A549 (cell line): ENCODE results near the gene AP2A2. TPM values are rescaled to one million over a fixed set of nuclear protein-coding genes. Genes with fewer than 3 reads are reported as not detected.

ENCODE experiments used
- ATAC-seq, 2 experiments: fragments of 200-7000 bp in 1 of 2; fragments of >200 bp in 1 of 2; cut with Nextera tagmentation in 1 of 2; cut with Tn5 transposase in 1 of 2; 3 replicates each; pipeline versions ENCODE4 v1.8.0 to v1.9.1; 2018 to 2020; ENCODE audit warnings: mild to moderate bottlenecking in 1 of 2, moderate library complexity in 1 of 2
- CTCF ChIA-PET: fragments of 300-600 bp; sonication (Branson Sonifier 250); formaldehyde crosslinking; extraction: SDS; loops from one replicate; lab custom pipeline; 2021; ENCODE audit warnings: antibody characterized with exemption, inconsistent platforms; lab: Yijun Ruan, JAX
- POLR2A ChIA-PET: fragments of 350-600 bp; formaldehyde crosslinking; extraction: SDS; loops from one replicate; lab custom pipeline; 2021; ENCODE audit warnings: antibody characterized with exemption, inconsistent platforms; lab: Yijun Ruan, JAX
- DNase-seq, 2 experiments: peaks; one replicate each; pipeline versions ENCODE4 v3.0.0 to v3.0.0-alpha.2; 2011 to 2016; ENCODE audit warnings: low read depth in 1 of 2, low spot score in 1 of 2
- FAIRE-seq: peaks from 2 replicates; lab custom pipeline; 2011; peaks lifted over from hg19 to GRCh38; lab: Jason Lieb, UNC
- H3K27ac ChIP-seq, 2 experiments: fragments of >200 bp; sonication (Bioruptor Twin); formaldehyde crosslinking; 3 replicates each; pipeline ENCODE4 v1.5.1; 2016 to 2017
- H3K4me1 ChIP-seq: fragments of >200 bp; sonication (Bioruptor Twin); formaldehyde crosslinking; 3 replicates; pipeline ENCODE4 v1.6.1; 2016
- H3K4me2 ChIP-seq: fragments of >200 bp; sonication (Bioruptor Twin); formaldehyde crosslinking; 3 replicates; pipeline ENCODE4 v1.6.1; 2016
- H3K4me3 ChIP-seq: fragments of >200 bp; sonication (Bioruptor Twin); formaldehyde crosslinking; 3 replicates; pipeline ENCODE4 v1.5.1; 2016
- H3K9me3 ChIP-seq: fragments of >200 bp; sonication (Bioruptor Twin); formaldehyde crosslinking; 3 replicates; pipeline ENCODE4 v1.6.1; 2016
- CBX2 ChIP-seq: fragments of 200-600 bp; sonication (generic); IDR thresholded peaks from 2 replicates; pipeline ENCODE4 v1.6.1; 2016; ENCODE audit warnings: low read depth, mild to moderate bottlenecking, borderline replicate concordance
- HEYL ChIP-seq: fragments of 250-450 bp; sonication (Bioruptor Pico); IDR thresholded peaks from 2 replicates; pipeline ENCODE4 v1.8.0; 2021; ENCODE audit warnings: mild to moderate bottlenecking, moderate library complexity
- HOXA7 ChIP-seq: fragments of 250-450 bp; sonication (Bioruptor Pico); IDR thresholded peaks from 2 replicates; pipeline ENCODE4 v1.5.0; 2020; ENCODE audit warnings: mild to moderate bottlenecking, moderate library complexity
- MAZ ChIP-seq: fragments of 150-350 bp; IDR thresholded peaks from 2 replicates; pipeline ENCODE4 v1.6.1; 2014; ENCODE audit warnings: antibody characterized with exemption, low read depth, low read length, borderline replicate concordance
- MYC ChIP-seq: IDR thresholded peaks from 2 replicates; pipeline ENCODE4 v1.6.1; 2012; ENCODE audit warnings: mild to moderate bottlenecking, inconsistent platforms, low read length, improper control_type of control experiment, borderline replicate concordance
- NFE2L2 ChIP-seq: fragments of 150-350 bp; conservative IDR thresholded peaks from 2 replicates; pipeline ENCODE4 v1.6.1; 2014; ENCODE audit warnings: low read length
- PHF8 ChIP-seq: fragments of 200-600 bp; sonication (generic); IDR thresholded peaks from 2 replicates; pipeline ENCODE4 v1.6.1; 2016; ENCODE audit warnings: low read depth, mild to moderate bottlenecking, antibody characterized with exemption, moderate library complexity, borderline replicate concordance
- RARB ChIP-seq: fragments of 250-450 bp; sonication (Bioruptor Pico); IDR thresholded peaks from 2 replicates; pipeline ENCODE4 v1.8.0; 2021; ENCODE audit warnings: mild to moderate bottlenecking, moderate library complexity
- SREBF2 ChIP-seq: fragments of 450-650 bp; IDR thresholded peaks from 2 replicates; pipeline ENCODE4 v1.6.1; 2014; ENCODE audit warnings: mild to moderate bottlenecking, moderate library complexity
- USF2 ChIP-seq: fragments of 450-650 bp; IDR thresholded peaks from 2 replicates; pipeline ENCODE4 v1.6.1; 2014; ENCODE audit warnings: antibody characterized with exemption
- WGBS: methylation state at CpG from one replicate; pipeline ENCODE4 v1.1.6; 2017; ENCODE audit errors: missing lambda C conversion rate; 5-methylcytosine and 5-hydroxymethylcytosine counted together
- polyA plus RNA-seq, 4 experiments: library from polyadenylated mRNA; depleted of rRNA in 3 of 4; stranded (reverse); fragments of >200 nt; fragmentation: RNase III in 1 of 4; extraction: RNeasy Plus Mini Kit Qiagen cat#74134 plus additional on column Dnase treatment in 1 of 4; gene quantifications; 2 replicates in 3 of 4; 3 replicates in 1 of 4; pipeline ENCODE4 v1.2.3, GENCODE V29; 2011 to 2017
- TF ChIP-seq, protein P1 (sequence below): fragments of 150-350 bp; IDR thresholded peaks from 2 replicates; pipeline ENCODE4 v1.6.1; 2014; ENCODE audit warnings: low read depth, mild to moderate bottlenecking, low read length
- TF ChIP-seq, protein P2 (sequence below): IDR thresholded peaks from 2 replicates; pipeline ENCODE4 v1.6.1; 2012
- TF ChIP-seq, protein P3 (sequence below): IDR thresholded peaks from 2 replicates; pipeline ENCODE4 v1.6.1; 2012; ENCODE audit warnings: low read depth, borderline replicate concordance

Gene AP2A2
- polyA plus RNA-seq, 2 of the 4 experiments (the other 2 are of a cell fraction), result 39.4 to 60.4 TPM

GRCh38 chr11:907668-908067 is 18.0 kb upstream of the AP2A2 start:
- H3K4me3 ChIP-seq, result no peak overlapping the region
- CTCF ChIA-PET, result interaction anchor here (1.0 to 1.5 kb wide), 3 partner anchors 17 to 144 kb away, joined by 4 to 7 read pairs (median 4); no protein-coding TSS in a partner anchor
- no peak for TF ChIP-seq HOXA7 (CRISPR knock-in tag)
- FAIRE-seq (no peak), DNase-seq (no peak), ATAC-seq (no peak)
- no peak overlapping the region for H3K4me2 ChIP-seq
- POLR2A ChIA-PET, result no interaction called here
- H3K4me1 ChIP-seq, result peaks cover 14% of the 10 kb centered on the region
- 89% methylated on average over 2 of the region's 2 CpGs for WGBS
- no peak overlapping the region for H3K27ac ChIP-seq
- no peaks in the 10 kb centered on the region for H3K9me3 ChIP-seq

GRCh38 chr11:908273-908672 is 17.4 kb upstream of the AP2A2 start:
- CTCF ChIA-PET, result interaction anchor here (1.5 kb wide), 1 partner anchor 17 kb away, joined by 7 read pairs; no protein-coding TSS in a partner anchor
- FAIRE-seq (no peak), DNase-seq (no peak), ATAC-seq (no peak)
- peaks cover 14% of the 10 kb centered on the region for H3K4me1 ChIP-seq
- no peak overlapping the region for H3K4me2 ChIP-seq
- 87% methylated on average over 5 of the region's 5 CpGs for WGBS
- POLR2A ChIA-PET, result no interaction called here
- H3K4me3 ChIP-seq, result no peak overlapping the region
- no peaks in the 10 kb centered on the region for H3K9me3 ChIP-seq
- no peak overlapping the region for H3K27ac ChIP-seq
- TF ChIP-seq PHF8, result no peak
- no peak for TF ChIP-seq HEYL
- TF ChIP-seq NFE2L2, result no peak
- TF ChIP-seq, protein P1, sequence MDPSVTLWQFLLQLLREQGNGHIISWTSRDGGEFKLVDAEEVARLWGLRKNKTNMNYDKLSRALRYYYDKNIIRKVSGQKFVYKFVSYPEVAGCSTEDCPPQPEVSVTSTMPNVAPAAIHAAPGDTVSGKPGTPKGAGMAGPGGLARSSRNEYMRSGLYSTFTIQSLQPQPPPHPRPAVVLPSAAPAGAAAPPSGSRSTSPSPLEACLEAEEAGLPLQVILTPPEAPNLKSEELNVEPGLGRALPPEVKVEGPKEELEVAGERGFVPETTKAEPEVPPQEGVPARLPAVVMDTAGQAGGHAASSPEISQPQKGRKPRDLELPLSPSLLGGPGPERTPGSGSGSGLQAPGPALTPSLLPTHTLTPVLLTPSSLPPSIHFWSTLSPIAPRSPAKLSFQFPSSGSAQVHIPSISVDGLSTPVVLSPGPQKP, result no peak
- TF ChIP-seq, protein P2, sequence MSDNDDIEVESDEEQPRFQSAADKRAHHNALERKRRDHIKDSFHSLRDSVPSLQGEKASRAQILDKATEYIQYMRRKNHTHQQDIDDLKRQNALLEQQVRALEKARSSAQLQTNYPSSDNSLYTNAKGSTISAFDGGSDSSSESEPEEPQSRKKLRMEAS, result no peak
- no peak for TF ChIP-seq SREBF2
- TF ChIP-seq MYC, result no peak
- no peak for TF ChIP-seq RARB (CRISPR knock-in tag)

GRCh38 chr11:909406-909805 is 16.3 kb upstream of the AP2A2 start:
- no peak for DNase-seq
- ATAC-seq, result no peak
- no peaks in the 10 kb centered on the region for H3K9me3 ChIP-seq
- peak overlapping the region; percentile 84; the same call in 2 of the 3 replicates for H3K4me3 ChIP-seq
- H3K4me2 ChIP-seq, result peak overlapping the region; percentile 93
- WGBS, result 90% methylated on average over 11 of the region's 11 CpGs
- ChIA-PET CTCF (no interaction called here), POLR2A (no interaction called here)
- peaks cover 14% of the 10 kb centered on the region for H3K4me1 ChIP-seq
- peak overlapping the region in 1 of 2 experiments; percentile 98; a peak in 2 of 6 replicates for H3K27ac ChIP-seq
- no peak for TF ChIP-seq CBX2
- no peak for TF ChIP-seq MAZ
- FAIRE-seq, result no peak

- TF ChIP-seq, protein P2, result no peak
- TF ChIP-seq, protein P3, sequence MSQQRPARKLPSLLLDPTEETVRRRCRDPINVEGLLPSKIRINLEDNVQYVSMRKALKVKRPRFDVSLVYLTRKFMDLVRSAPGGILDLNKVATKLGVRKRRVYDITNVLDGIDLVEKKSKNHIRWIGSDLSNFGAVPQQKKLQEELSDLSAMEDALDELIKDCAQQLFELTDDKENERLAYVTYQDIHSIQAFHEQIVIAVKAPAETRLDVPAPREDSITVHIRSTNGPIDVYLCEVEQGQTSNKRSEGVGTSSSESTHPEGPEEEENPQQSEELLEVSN, result no peak
- TF ChIP-seq USF2, result no peak
- no peak for TF ChIP-seq SREBF2
- DNase-seq (no peak), FAIRE-seq (no peak), ATAC-seq (peak in 1 of 2 experiments; percentile 58; a peak in 5 of 6 replicates)
- H3K4me2 ChIP-seq, result peak overlapping the region; percentile 93
- peaks cover 14% of the 10 kb centered on the region for H3K4me1 ChIP-seq
- ChIA-PET POLR2A (interaction anchor here (0.6 to 1.2 kb wide), 3 partner anchors 42 to 148 kb away, joined by 3 to 5 read pairs (median 4); partner anchors contain the start of gene RPLP2), CTCF (interaction anchor here (0.6 to 3.1 kb wide), 3 partner anchors 11 to 96 kb away, joined by 3 to 26 read pairs (median 4); partner anchors contain the start of gene AP2A2)
- 4% methylated on average over 17 of the region's 38 CpGs for WGBS
- peak overlapping the region; percentile 96 to 98 for H3K27ac ChIP-seq
- H3K4me3 ChIP-seq, result peak overlapping the region; percentile 84
- H3K9me3 ChIP-seq, result no peaks in the 10 kb centered on the region
These were observed 15.6 kb upstream of the AP2A2 start for GRCh38 chr11:910044-910588.
